A673 (cell line): Measurements from ENCODE around the gene POU2F3.

Experiments used
- CTCF ChIP-seq: fragments of 300-800, 200-600 bp; sonication (generic); conservative IDR thresholded peaks from 2 replicates; pipeline ENCODE4 v1.5.1; 2017; ENCODE audit warnings: low read depth, mild to moderate bottlenecking, antibody characterized with exemption, low read length, moderate library complexity, mixed read lengths
- EZH2 ChIP-seq: fragments of 200-600 bp; sonication (generic); IDR thresholded peaks from 2 replicates; pipeline ENCODE4 v1.6.1; 2017; ENCODE audit warnings: borderline replicate concordance, low read depth, mild to moderate bottlenecking, mixed read lengths, antibody characterized with exemption, low read length; ENCODE audit not compliant: poor library complexity, severe bottlenecking

- TF ChIP-seq EZH2 (no peak), CTCF (no peak)
Measured at GRCh38 chr11:120293038-120293800, 53.3 kb downstream of the POU2F3 start.
